GM12891 (cell line): ENCODE measurements around the gene MOAP1.

Source experiments
- PAX5 ChIP-seq: IDR thresholded peaks from 2 replicates; pipeline ENCODE4 v1.6.1; 2011; ENCODE audit warnings: low read length, moderate library complexity, mild to moderate bottlenecking; ENCODE audit not compliant: insufficient read depth, severe bottlenecking
- POLR2A ChIP-seq: IDR thresholded peaks from 2 replicates; pipeline ENCODE4 v1.6.1; 2011; ENCODE audit warnings: low read depth, low read length, control low read depth
- POLR2AphosphoS5 ChIP-seq: IDR thresholded peaks from 2 replicates; pipeline ENCODE4 v1.6.1; 2011; ENCODE audit warnings: low read depth, low read length, control low read depth
- SPI1 ChIP-seq: IDR thresholded peaks from 2 replicates; pipeline ENCODE4 v1.6.1; 2011; ENCODE audit warnings: low read depth, low read length, control low read depth
- TAF1 ChIP-seq: IDR thresholded peaks from 2 replicates; pipeline ENCODE4 v1.6.1; 2011; ENCODE audit warnings: low read depth, low read length, control low read depth

DNA sequence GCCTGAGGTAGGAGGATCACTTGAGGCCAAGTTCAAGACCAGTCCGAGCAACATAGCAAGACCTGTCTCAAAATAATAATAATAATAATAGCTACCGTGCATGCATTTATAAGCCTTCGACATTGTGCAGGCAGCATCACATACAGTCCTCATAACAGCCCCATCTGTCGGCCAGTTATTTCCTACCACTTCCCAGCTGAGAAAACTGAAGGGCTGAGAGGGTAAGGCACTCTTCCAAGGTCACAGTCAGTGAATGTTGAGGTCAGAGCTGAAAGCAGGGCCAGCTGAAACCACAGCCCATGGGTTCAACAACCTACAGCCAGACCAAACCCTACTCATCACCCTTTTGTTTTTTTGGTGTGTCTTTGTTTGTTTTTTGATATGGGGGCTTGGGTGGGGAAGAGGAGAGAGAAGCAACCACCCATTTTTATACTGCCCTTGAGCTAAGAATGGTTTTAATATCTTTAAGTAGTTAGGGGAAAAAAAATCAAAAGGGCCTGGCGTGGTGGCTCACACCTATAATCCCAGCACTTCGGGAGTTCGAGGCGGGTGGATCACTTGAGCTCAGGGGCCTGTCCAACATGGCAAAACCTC lies 52.1 kb downstream of the MOAP1 start:
- TF ChIP-seq POLR2AphosphoS5 (no peak), POLR2A (no peak), TAF1 (no peak), SPI1 (no peak), PAX5 (no peak)
